PC-9 (cell line): ENCODE results near the gene IFI27. TPM values are rescaled to one million over a fixed set of nuclear protein-coding genes. Genes with fewer than 3 reads are reported as not detected.

Source experiments
- BruUV-seq: library from RNA; stranded (reverse); fragments of 400-500 nt; replicated peaks from 2 replicates; lab custom pipeline; 2021; lab: Mats Ljungman, UMichigan
- CTCF ChIA-PET: fragments of 300-600 bp; sonication (Branson Sonifier 250); formaldehyde crosslinking; loops from one replicate; lab custom pipeline; 2022; ENCODE audit warnings: antibody characterized with exemption; lab: Charles Lee
- POLR2A ChIA-PET: fragments of 300-600 bp; sonication (Branson Sonifier 250); formaldehyde crosslinking; loops from one replicate; lab custom pipeline; 2022; ENCODE audit warnings: antibody characterized with exemption; ENCODE audit not compliant: unreplicated experiment; lab: Charles Lee
- DNase-seq, 2 experiments: peaks; one replicate each; pipeline versions ENCODE4 v3.0.0 to v3.0.0-alpha.2; 2015 to 2022; ENCODE audit warnings: mixed read lengths in 1 of 2
- H2AFZ ChIP-seq: fragments of 200-600 bp; sonication (generic); 2 replicates; pipeline ENCODE4 v1.8.1; 2017; ENCODE audit warnings: antibody characterized with exemption
- H3F3A ChIP-seq: fragments of 200-600 bp; sonication (generic); 2 replicates; pipeline ENCODE4 v1.8.1; 2017; ENCODE audit warnings: antibody characterized with exemption, mild to moderate bottlenecking, low read depth; ENCODE audit not compliant: insufficient read depth
- H3K27ac ChIP-seq: fragments of 200-600 bp; sonication (generic); 2 replicates; pipeline ENCODE4 v1.6.1; 2016; ENCODE audit warnings: mixed run types
- H3K27me3 ChIP-seq: fragments of 200-600 bp; sonication (generic); 2 replicates; pipeline ENCODE4 v1.6.1; 2016; ENCODE audit warnings: low read depth, mixed run types; ENCODE audit not compliant: insufficient read depth
- H3K36me3 ChIP-seq: fragments of 200-600 bp; sonication (generic); 2 replicates; pipeline ENCODE4 v1.6.1; 2016; ENCODE audit warnings: low read depth, mixed run types
- H3K4me1 ChIP-seq: fragments of 200-600 bp; sonication (generic); replicated peaks from 2 replicates; pipeline ENCODE4 v1.6.1; 2016; ENCODE audit warnings: mixed run types; ENCODE audit not compliant: insufficient read depth
- H3K4me2 ChIP-seq: fragments of 200-600 bp; sonication (generic); 2 replicates; pipeline ENCODE4 v1.6.1; 2017; ENCODE audit warnings: mixed run types
- H3K4me3 ChIP-seq: fragments of 200-600 bp; sonication (generic); 2 replicates; pipeline ENCODE4 v1.6.1; 2016; ENCODE audit warnings: mixed run types
- H3K79me2 ChIP-seq: fragments of 200-600 bp; sonication (generic); 2 replicates; pipeline ENCODE4 v1.6.1; 2017; ENCODE audit warnings: low read depth, mixed run types
- H3K9me2 ChIP-seq: fragments of 200-600 bp; sonication (generic); 2 replicates; pipeline ENCODE4 v1.8.1; 2017; ENCODE audit warnings: mild to moderate bottlenecking; ENCODE audit not compliant: insufficient read depth
- H3K9me3 ChIP-seq: fragments of 200-600 bp; sonication (generic); 2 replicates; pipeline ENCODE4 v1.8.1; 2016; ENCODE audit warnings: low read depth; ENCODE audit not compliant: insufficient read depth
- H4K20me1 ChIP-seq: fragments of 200-600 bp; sonication (generic); 2 replicates; pipeline ENCODE4 v1.8.1; 2017; ENCODE audit not compliant: insufficient read depth
- CTCF ChIP-seq: fragments of 200-600 bp; sonication (generic); conservative IDR thresholded peaks from 2 replicates; pipeline ENCODE4 v1.6.1; 2017; ENCODE audit warnings: mixed run types, antibody characterized with exemption, mild to moderate bottlenecking, moderate library complexity
- EZH2 ChIP-seq: fragments of 200-600 bp; sonication (generic); IDR thresholded peaks from 2 replicates; pipeline ENCODE4 v1.8.0; 2017; ENCODE audit warnings: antibody characterized with exemption, low read depth
- intact Hi-C: fragments of 100-400 bp; cut with micrococcal nuclease; formaldehyde crosslinking; loops from one replicate; pipeline ENCODE4 v1.10.0; 2022; ENCODE audit not compliant: unreplicated experiment
- total RNA-seq: library from RNA; stranded (reverse); gene quantifications from 2 replicates; pipeline ENCODE4 v1.2.3, GENCODE V29; 2021

Gene IFI27
- total RNA-seq, 1 experiment from 2014 or later = 1.1 TPM

DNA sequence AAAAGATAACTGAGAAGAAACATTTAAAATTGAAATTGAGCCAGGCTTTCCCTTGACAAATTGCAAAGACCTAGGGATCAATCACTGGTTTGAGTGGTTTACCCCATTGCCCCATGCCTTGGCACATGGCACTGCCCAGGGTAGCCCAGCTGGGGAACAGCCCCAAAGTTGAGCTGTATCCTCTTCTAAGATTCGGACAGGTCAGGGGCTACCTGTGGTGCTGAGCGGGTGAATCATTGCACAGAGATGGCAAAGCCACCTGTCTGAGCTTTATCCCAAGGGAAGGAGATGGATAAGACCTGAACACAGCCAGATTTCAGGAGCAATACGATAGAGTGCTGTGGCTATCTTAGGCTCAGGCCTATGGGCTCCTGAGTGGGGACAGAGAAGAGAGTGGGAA is 11.9 kb downstream of the IFI27 start:
- H2AFZ ChIP-seq = no peak overlapping the region
- ChIA-PET CTCF (no interaction called here), POLR2A (no interaction called here)
- H3K27me3 ChIP-seq = 0 out of 2 replicates have a peak, but pooled peaks cover 4% of the 10 kb centered on the region
- intact Hi-C loops = no loop called here
- no peaks in the 10 kb centered on the region for H3K9me2 ChIP-seq
- no peak for TF ChIP-seq EZH2
- no peak for TF ChIP-seq CTCF
- H3K4me3 ChIP-seq = no peak overlapping the region
- no peak overlapping the region for H3K27ac ChIP-seq
- H3K79me2 ChIP-seq = no peaks in the 10 kb centered on the region
- DNase-seq = no peak
- H3F3A ChIP-seq = no peaks in the 10 kb centered on the region
- no peaks in the 10 kb centered on the region for H3K4me1 ChIP-seq
- H3K36me3 ChIP-seq = no peaks in the 10 kb centered on the region
- no peak overlapping the region for H3K4me2 ChIP-seq
- H4K20me1 ChIP-seq = no peaks in the 10 kb centered on the region
- BruUV-seq = no TSS peak
- H3K9me3 ChIP-seq = no peaks in the 10 kb centered on the region

- intact Hi-C loops = no loop called here
- Histone ChIP-seq H3K9me3 (no peaks in the 10 kb centered on the region), H3K27me3 (0 out of 2 replicates have a peak, but pooled peaks cover 4% of the 10 kb centered on the region), H3K4me2 (no peak overlapping the region), H2AFZ (no peak overlapping the region), H3K36me3 (no peaks in the 10 kb centered on the region), H3K4me3 (no peak overlapping the region), H3K9me2 (no peaks in the 10 kb centered on the region), H4K20me1 (no peaks in the 10 kb centered on the region), H3K27ac (no peak overlapping the region), H3K79me2 (no peaks in the 10 kb centered on the region), H3F3A (no peaks in the 10 kb centered on the region), H3K4me1 (no peaks in the 10 kb centered on the region)
- no peak for DNase-seq
- CTCF ChIA-PET = no interaction called here
- TF ChIP-seq CTCF (no peak), EZH2 (no peak)
- BruUV-seq = no TSS peak
- POLR2A ChIA-PET = no interaction called here
Observed at GRCh38 chr14:94123296-94123695, 12.8 kb downstream of the IFI27 start.

- no peak overlapping the region for H3K4me3 ChIP-seq
- no peaks in the 10 kb centered on the region for H3K79me2 ChIP-seq
- no peak overlapping the region for H3K27ac ChIP-seq
- H3K36me3 ChIP-seq = no peaks in the 10 kb centered on the region
- H3K9me2 ChIP-seq = no peaks in the 10 kb centered on the region
- H2AFZ ChIP-seq = no peak overlapping the region
- no peak for DNase-seq
- BruUV-seq = no TSS peak
- 0 out of 2 replicates have a peak, but pooled peaks cover 4% of the 10 kb centered on the region for H3K27me3 ChIP-seq
- H3F3A ChIP-seq = no peaks in the 10 kb centered on the region
- no peak for TF ChIP-seq CTCF
- H3K4me2 ChIP-seq = no peak overlapping the region
- intact Hi-C loops = no loop called here
- H3K9me3 ChIP-seq = no peaks in the 10 kb centered on the region
- POLR2A ChIA-PET = no interaction called here
- no peaks in the 10 kb centered on the region for H3K4me1 ChIP-seq
- CTCF ChIA-PET = no interaction called here
- H4K20me1 ChIP-seq = no peaks in the 10 kb centered on the region
Observed at GRCh38 chr14:94123868-94124267, 13.3 kb downstream of the IFI27 start.
